ENCODE results near the gene E2F7. TPM values are rescaled to one million over a fixed set of nuclear protein-coding genes. Genes with fewer than 3 reads are reported as not detected.
A peak's percentile ranks its signal among the peaks of the same experiment; 100 is the strongest.

The E2F7 gene
- total and polyA plus RNA-seq, 2 of the 13 experiments (the other 11 are each of a cell fraction or from before 2014, with no cell fraction given): 1.7 to 7.3 TPM

GRCh38 chr12:77001276-77001675, 64.1 kb downstream of the E2F7 start (continued):
- TF ChIP-seq AHDC1 (CRISPR knock-in tag; IDR thresholded peaks at IDR 0.05; ENCODE audit: borderline replicate concordance) (no peak), CHD2 (IDR thresholded peaks at IDR 0.05; ENCODE audit: low read depth, low read length) (no peak), ZNF468 (CRISPR knock-in tag; IDR thresholded peaks at IDR 0.05) (no peak), ZNF543 (CRISPR knock-in tag; IDR thresholded peaks at IDR 0.05) (no peak)

DNA sequence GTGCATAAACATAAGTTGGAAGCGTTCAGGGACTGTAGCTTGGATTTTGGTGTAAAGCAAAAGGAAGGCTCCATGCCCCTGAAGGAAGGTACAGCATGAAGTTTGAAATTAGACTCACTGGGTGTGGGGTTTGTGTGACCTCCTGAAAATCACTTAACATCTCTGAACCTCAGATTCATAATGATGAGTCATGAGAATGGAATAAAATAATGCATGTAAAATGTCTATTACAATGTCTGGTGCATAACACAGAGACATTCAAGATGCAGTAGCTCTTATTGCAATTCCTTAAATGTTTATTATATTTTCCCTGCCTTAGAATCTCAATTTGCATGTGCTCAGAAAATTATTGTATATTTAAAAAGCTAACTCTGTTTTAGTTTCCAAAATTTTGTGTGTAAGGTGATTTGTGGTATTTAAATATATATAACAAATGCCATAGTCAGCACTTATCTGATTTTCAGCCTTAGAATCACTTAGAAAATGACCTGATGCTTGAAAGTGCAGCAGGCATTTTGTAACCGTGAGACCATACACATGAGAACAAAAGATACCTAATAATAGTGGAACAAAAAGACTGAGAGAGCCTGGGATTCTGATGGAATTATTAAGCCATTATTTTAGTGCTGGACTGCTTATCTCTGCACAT, 66.3 kb downstream of the E2F7 start:
- Histone ChIP-seq H4K20me1 (ENCODE audit: insufficient read depth, low read length) (no peaks in the 10 kb centered on the region), H3K27me3 (ENCODE audit: control insufficient read depth in 1 of 2, insufficient read depth in 2 of 2, low read length in 2 of 2) (no peaks in the 10 kb centered on the region), H3K9ac (ENCODE audit: insufficient read depth, low read depth, low read length) (no peak overlapping the region), H3K4me2 (ENCODE audit: low read depth, low read length) (no peak overlapping the region), H2AFZ (ENCODE audit: low read length) (no peak overlapping the region), H3K36me3 (replicated peaks in 1 of 2; ENCODE audit: control insufficient read depth in 1 of 2, insufficient read depth in 2 of 2, low read length in 2 of 2) (no peaks in the 10 kb centered on the region), H3K9me3 (ENCODE audit: low read length) (no peaks in the 10 kb centered on the region), H3K4me3 (replicated peaks in 1 of 3; ENCODE audit: insufficient read depth in 1 of 3, low read depth in 2 of 3, low read length in 3 of 3) (no peak overlapping the region), H3K4me1 (ENCODE audit: insufficient read depth, low read length) (no peaks in the 10 kb centered on the region), H3K79me2 (ENCODE audit: insufficient read depth, low read length) (no peaks in the 10 kb centered on the region), H3K27ac (ENCODE audit: extremely low read length, insufficient read depth, low read length) (no peak overlapping the region)
- no peak for FAIRE-seq
- peak in 1 of 2 experiments; percentile 82; a peak in 3 of 4 replicates for TF ChIP-seq MAFK (conservative IDR thresholded peaks at IDR 0.05 in 1 of 2, IDR thresholded peaks at IDR 0.05 in 1 of 2; ENCODE audit: low read length in 2 of 2)
- TF ChIP-seq ARNT2 (CRISPR knock-in tag; IDR thresholded peaks at IDR 0.05; ENCODE audit: low read depth): no peak
- peak; percentile 75; the same call in 1 of the 2 replicates for TF ChIP-seq MAFF (IDR thresholded peaks at IDR 0.05; ENCODE audit: low read depth, low read length)
- TF ChIP-seq ZNF720 (CRISPR knock-in tag; IDR thresholded peaks at IDR 0.05): no peak
- POLR2A ChIA-PET: no interaction called here
- CTCF ChIA-PET (ENCODE audit: low intra/inter-chr PET ratio, low total read pairs): no interaction called here
- intact Hi-C loops (cut with micrococcal nuclease; ENCODE audit: unreplicated experiment) (no loop called here), in situ Hi-C loops (cut with HindIII; ENCODE audit: extremely low pct_ligation_motif_present, low pct_unique_long_range_greater_than_20kb) (no loop called here)
- BruUV-seq (replicated peaks): no TSS peak
- DNase-seq (ENCODE audit: low spot score): no peak
- WGBS (ENCODE audit: low lambda C conversion rate): 0% methylated on average over 2 of the region's 2 CpGs
- no peak for ATAC-seq
